HG02885 (cell line): ENCODE data around the gene SPDL1.
A peak's percentile ranks its signal among the peaks of the same experiment; 100 is the strongest.
"Not testable (repeated sequence)": the region's sequence is repeated elsewhere in the genome, so short reads cannot be mapped to it uniquely, and the experiment has no call there.

Experiments
- ATAC-seq: cut with Tn5 transposase; IDR thresholded peaks from one replicate; pipeline ENCODE4 v1.9.1; 2021; ENCODE audit warnings: mild to moderate bottlenecking; ENCODE audit not compliant: unreplicated experiment, poor library complexity

Gene SPDL1

DNA sequence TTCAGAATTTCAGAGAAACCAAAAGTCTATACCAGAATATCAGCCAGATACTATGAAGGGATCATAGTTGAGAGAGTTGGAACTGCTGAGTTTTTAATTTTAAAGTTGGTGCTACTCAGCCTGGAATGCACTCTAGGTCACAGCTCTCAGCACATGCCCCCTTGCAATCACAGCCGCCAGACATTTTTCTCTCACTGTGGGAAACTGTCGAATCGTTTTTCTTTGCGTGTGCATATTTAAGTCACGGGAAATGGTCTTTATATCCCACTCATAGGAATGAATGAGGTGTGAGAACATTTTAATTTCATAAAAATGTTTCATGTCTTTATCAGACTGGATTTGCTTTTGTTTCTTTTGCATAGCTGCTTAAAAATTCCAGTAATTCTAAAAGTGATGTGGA is 12.2 kb upstream of the SPDL1 start:
- no peak for ATAC-seq

DNA sequence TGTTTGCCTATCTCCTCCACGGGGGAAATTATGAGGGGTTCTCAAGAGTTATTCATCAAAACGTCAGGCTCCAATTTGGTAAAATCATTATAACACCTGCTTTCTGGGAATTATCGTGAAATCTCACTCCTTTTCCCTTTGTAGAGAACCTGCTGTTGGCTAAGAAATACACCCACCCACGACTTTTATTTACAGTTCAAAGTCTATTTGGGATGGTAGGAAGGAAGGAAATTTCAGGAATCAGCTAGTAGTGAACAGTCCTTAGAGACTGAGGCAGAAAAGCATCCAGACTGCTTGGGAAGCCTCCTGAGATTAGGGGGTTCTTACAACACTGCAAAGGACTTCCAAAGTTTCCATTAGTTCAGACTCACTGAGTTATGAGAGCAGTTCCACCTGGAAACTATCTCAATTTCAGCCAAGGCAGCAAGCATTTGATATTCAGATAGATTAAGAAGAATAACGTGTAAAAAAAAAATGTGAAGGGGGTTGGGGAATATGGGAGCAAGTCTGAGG is 9.4 kb upstream of the SPDL1 start:
- ATAC-seq, result no peak

DNA sequence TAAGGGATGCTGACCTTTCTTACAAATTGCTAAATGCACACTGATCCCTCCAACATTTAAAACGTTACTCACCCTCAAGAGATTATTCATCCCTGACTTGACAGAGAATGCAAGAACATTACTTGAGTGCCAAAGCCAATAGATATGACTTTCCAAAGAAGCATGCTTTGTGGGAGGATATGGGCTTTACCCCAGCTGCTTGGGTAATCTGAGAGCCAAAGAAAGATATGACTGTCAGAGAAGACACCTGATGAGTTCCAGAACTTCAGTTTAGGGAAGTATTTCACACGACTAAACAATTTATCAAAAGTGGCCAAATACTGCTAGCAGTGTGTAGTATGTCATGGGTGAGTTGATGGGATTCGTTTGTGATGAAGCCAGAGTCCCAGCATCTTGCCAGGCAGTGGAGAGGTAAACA is 7.4 kb upstream of the SPDL1 start:
- no peak for ATAC-seq

DNA sequence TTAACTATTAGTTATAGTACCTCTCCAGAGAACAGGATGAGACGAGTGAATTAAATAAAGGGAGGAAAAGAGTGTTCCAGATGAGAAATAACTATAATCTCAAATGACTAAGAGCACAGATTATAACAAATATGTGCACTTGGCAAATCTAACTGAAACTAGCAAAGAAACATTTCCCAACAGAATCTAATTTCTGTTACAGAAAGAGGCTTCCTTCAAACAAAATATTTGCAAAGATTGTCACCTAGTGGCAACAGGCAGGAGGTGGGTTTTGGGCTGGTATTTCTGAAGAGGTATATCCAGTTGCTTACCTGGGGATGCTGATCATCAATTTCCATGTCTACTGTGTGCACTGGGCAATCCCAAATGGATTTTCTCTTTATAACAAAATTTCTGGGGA is 5.6 kb upstream of the SPDL1 start:
- ATAC-seq, result no peak

DNA sequence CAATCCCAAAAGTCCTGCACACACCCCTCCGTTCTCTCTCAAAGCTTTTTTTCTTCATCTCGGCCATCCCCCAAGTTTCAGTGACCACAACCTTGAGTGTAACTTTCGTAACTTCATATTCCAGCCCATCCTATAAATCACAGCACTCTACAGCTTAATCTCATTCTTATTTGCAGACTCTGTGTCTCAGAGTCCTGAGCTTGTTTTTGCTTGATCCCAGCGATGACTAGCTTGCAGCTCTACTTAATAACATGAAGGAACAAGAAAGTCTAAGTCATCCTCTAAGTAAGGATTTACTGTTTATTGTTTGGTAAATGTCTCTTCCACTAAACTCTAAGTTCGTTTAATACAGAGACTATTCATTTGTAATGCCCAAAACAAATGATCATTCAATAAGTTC is 2.6 kb upstream of the SPDL1 start:
- no peak for ATAC-seq

DNA sequence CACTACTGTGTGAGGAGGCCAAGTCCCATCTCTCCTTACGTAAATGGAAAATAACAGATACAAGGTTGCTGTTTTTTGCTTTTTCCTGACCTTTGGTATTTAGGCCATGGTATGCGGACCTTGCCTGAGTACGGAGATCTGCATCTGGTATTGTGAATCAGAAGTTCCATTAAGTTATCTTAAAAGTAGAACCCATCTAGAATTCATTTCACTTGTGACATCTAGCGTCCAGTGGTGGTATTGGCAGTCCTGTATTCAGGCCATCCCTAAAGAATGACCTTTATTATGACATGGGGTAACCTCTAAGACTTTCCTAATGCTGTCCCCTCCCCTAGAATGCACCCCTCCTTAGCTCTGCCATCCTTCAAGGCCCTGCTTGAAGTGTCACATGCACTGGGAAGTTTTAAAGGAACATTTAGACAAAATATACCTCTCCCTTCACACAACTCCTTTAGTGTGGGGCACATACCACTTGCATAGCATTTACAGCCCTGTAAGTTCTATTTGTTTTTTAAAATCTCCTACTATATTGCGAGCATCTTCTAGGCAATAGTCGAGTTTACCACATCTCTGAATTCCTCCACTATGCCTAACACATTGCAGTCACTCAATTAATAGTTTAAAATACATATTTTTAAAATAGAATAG is 1.9 kb upstream of the SPDL1 start:
- ATAC-seq, result peak; percentile 45

DNA sequence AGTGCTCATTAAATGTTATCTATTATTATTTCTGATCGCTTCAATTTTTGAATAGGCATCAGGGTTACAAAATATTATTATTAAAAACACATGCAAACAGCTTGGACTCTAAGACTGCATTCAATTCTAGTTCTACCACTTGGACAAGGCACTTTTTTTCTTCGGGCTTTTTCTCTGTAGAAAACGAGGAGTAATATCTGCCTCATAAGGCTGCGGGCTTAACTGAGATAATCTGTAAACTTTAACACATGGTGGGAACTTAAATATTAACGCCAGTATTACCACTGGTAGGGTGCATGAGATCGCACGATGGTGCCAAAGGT is 511 bp upstream of the SPDL1 start:
- peak; percentile 34 for ATAC-seq

DNA sequence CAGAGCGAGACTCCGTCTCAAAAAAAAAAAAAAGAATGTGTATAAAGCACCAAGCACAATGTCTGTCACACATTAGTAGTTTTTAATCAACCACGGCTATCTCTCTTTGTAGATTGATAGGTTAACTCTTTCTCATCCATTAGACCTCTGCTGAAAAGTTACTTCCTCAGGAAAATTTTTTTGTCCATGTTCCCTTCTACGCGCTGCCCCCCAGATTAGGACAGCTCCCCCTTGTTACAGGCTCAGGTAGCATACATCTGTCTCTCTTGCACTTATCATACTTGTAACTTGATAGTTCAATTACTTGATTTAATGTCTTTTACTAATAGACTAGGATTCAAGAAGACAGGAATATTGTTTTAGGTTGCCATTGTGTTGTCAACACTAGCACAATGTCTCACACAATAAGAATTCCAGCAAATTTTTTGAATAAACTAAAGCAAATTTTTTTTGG is 1.5 kb downstream of the SPDL1 start:
- no peak for ATAC-seq

DNA sequence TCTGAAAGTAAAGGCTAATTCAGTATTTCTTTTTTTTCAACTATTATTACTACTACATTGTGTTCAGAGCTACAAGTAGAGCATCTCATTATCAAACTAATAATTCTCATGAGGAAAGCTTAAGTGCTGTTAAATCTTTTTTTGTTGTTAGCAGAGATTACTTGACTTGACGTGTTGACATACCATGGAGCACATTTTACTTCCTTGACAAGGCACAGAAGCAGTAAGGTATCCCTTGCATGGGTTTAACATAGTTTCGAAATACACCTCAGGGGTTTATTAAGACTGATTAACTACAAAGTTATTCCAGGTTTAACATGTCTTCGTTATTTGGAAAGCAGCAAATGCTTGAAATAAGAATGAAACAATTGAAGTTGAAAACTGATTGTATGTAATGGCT is 7.0 kb downstream of the SPDL1 start:
- no peak for ATAC-seq

DNA sequence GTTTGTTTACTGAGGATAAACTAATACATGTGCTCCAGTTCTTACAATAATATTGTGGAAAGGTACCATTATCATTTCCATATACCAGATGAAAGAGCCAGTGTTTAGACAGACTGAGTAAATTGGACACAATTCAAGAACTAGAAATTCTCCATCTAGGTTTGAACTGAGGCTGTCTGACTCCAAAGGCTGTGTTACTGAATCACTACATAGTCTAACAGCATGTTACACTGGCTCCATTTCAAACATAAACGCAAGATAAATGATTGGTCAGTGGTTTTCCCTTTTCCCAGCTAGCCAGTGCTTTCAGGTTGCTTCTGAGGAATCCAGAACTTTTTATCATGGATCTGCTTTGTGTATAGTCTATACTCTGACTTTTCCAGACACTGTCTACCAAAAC is 8.1 kb downstream of the SPDL1 start:
- no peak for ATAC-seq

DNA sequence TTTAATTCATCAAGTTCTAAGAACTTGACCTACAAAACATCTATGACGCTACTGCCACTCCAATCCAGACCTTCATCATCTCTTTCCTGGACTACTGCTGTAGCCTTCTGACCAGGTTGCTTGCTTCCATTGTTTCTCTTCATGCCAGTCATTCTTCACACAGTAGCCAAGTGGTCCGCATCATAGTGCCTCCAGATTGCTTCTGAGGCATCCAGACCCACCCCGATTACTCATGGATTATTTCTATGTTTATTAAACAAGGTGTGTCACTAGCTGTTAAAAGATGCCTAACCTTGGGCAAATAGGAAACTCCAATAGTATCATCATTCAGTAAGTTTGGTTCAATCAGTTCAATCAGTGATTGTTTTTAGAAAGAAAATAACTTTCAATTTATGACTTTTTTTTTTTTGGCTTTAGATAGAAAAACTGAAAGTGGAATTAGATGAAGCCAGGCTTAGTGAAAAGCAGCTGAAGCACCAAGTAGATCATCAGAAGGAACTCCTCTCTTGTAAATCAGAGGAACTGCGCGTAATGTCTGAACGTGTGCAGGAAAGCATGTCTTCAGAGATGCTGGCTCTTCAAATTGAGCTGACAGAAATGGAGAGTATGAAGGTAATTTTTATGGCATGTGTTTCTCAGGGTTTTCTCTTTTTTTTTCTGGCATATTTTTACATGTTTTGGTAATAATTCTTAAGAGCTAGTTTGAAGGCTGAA is 9.5 kb downstream of the SPDL1 start:
- no peak for ATAC-seq

DNA sequence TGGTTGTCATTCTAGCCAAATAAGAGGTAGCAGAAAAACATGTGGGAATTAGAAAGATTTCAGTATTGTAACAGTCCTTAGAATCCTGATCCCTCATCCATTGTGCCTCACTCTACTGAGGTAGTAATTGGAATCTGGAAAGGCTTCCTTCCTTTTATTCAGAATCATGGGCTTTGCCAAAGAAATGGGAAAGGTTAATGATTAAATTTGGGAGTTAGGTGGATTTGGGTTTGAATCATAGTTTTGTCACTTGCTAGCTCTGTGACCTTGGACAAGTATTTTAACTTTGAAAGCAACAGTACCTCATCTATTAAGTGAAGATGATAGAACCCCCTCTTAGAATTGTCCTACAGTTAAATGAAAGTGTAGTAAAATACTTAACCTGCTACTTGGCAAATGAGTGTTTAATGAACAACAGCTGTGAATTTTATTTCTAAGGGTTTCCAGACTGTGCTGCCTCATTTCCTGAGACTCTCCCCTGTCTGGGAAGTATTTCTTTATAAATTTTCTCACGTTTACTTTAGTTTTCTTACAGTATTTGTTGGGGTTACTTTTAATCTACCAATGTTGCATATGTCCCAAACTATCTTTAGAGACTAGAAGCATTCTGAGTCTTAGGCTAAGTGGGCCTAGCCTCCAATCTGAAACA is 11.7 kb downstream of the SPDL1 start:
- no peak for ATAC-seq

DNA sequence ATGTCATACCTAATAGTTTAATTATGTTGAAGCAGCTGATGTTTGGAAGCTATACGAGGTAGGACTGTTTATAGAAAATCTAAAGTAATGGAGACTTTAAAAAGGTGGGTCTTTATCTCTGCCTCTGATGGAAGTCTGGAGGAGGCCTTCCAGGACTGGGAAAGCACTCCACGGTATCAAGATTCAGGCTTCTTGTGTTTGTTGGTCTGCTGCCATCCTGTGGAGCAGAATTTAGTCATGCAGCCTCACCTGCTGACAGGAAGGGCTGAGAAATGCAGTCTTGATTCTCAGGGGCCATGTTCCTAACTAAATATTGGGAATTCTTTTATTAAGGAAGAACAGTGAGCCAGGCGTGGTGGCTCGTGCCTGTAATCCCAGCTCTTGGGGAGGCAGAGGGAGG is 15.9 kb downstream of the SPDL1 start:
- ATAC-seq, result no peak

DNA sequence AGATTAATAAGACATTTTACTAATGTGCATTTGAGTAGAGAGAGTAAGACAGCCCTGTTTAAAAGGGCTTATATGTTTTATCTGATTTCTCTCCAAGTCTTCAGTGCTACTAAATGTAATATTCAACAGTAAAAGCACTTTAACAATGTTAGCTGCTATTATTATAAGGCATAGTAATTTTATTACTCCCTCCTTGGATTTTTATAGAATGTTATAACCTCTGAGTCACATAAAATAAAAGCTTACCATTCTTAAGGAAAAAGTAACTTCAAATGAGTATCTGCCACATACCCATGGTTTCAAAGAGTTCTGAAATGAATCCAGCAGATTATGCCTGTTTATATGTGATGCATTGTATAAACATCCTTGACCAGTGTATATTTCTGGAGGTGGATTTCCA is 19.0 kb downstream of the SPDL1 start:
- no peak for ATAC-seq

DNA sequence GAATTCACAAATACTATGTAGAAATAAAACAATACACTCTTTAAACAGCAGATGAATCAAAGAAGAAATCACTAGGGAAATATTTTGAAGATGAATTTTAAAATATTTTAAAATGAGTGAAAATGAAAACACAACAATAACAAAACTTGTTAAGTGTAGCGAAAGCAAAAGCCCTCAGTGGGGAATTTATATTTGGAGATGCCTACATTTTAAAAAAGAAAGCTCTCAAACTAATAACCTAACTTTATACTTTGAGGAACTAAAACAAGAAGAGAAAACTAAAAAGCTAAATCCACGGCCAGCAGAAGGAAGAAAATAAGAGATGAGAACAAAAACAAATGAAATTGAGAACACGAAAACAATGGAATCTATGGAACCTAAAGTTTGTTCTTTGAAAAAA is 22.7 kb downstream of the SPDL1 start:
- no peak for ATAC-seq

DNA sequence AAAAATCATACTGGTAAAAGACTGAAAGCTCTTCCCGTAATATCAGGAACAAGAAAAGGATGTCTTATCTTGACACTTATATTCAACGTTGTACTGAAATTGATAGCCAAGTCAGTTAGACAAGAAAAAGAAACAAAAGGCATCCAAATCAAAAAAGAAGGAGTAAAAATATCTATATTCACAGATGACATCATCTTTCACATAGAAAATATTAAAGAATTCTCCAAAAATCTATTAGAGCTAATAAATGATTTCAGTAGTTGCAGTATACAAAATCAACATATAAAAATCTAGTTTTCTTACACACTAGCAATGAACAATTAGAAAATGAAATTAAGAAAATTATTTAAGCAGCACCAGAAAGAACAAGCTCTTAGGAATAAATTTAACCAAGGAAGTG is 24.3 kb downstream of the SPDL1 start:
- ATAC-seq, result no peak

DNA sequence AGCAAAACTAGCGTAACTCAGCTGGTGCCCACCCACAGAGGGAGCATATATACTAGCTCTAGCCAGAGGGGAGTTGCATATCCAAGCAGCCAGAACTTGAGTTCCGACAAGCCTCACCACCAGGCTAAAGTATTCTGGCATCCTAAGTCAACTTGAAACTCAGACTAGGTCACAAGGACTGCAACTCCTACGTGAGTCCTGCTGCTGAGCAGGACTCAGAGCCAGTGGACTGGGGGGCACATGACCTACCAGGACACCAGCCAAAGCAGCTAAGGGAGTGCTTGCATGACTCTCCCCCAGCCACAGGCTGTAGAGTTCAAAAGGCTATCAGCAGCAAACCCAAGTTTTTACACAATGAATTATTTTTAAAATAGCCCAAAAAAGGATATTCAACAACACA is 26.1 kb downstream of the SPDL1 start:
- peak; percentile 58 for ATAC-seq

DNA sequence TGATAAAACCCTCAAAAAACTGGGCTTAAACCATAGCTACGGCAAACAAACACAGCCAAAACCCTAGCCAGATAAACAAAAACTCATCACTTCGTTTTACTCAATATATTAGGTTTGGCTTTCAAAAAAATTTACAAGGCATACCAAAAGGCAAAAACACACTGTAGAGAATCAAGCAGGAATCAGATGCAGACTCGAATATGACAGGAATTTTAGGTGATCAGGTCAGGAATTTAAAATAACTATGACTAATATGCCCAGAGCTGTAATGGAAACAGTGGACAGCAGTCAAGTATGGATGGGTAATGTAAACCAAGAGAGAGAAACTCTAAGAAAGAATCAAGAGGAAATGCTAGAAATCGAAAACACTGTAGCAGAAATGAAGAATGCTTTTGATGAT is 27.0 kb downstream of the SPDL1 start:
- no peak for ATAC-seq

DNA sequence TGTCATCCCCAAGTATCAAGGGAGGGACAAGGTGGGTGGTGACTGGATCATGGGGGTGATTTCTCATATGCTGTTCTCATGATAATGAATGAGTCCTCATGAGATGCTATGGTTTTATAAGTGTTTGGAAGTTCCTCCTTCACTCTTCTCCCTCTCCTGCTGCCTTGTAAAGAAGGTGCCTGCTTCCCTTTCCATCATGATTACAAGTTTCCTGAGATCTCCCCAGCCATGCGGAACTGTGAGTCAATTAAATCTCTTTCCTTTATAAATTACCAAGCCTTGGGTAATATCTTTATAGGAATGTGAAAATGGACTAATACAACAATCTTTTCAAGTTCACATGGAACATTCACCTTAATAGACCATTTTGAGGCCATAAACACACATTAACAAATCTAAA is 32.0 kb downstream of the SPDL1 start:
- no peak for ATAC-seq

DNA sequence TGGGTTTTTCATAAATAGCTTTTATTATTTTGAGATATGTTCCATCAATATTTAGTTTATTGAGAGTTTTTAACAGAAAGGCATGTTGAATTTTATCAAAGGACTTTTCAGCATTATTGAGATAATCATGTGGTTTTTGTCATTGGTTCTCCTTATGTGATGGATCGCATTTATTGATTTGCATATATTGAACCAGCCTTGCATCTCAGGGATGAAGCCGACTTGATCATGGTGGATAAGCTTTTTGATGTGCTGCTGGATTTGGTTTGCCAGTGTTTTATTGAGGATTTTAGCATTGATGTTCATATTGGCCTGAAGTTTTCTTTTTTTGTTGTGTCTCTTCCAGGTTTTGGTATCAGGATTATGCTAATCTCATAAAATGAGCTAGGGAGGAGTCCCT is 40.7 kb downstream of the SPDL1 start:
- ATAC-seq, result not testable (repeated sequence)

DNA sequence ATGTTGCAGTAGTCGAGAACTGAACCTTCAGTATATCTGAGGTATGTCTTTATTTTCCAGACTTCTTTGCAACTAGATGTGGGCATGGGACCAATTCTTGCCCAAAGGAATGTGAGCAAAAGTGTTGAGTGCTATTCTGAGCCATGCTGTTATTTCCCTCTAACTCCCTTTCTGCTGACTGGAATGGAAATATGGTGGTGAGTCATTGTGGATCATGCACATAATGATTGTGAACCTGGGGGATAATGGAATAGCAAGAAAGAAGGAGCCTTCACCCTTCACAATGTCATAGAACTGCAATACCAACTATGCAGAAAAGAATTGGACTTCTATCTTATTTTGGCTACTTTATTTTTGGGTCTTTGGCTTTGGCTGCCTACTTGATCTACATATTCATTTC is 43.2 kb downstream of the SPDL1 start:
- ATAC-seq, result no peak

DNA sequence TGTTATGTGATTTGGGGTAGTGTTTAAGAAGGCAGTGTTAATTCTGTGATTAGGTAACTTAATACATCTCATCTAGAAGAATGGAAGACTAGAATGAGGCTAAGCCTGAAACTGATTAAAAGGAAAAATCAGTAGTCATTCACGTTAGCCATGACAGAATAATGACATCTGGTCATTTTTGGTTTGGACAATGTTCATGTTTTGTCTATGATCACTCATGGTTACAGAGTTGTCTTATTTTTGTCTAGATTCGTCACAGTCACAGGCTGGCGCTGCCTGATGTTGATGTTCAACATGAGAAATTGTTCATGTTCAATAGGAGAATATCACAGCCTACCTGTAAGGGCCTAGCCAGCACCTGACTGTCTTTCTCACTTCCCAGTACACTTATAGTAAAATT is 44.0 kb downstream of the SPDL1 start:
- ATAC-seq, result no peak
